ENCODE measurements around the gene NDUFA1. TPM values are rescaled to one million over a fixed set of nuclear protein-coding genes. Genes with fewer than 3 reads are reported as not detected.
"Not testable (repeated sequence)": the region's sequence is repeated elsewhere in the genome, so short reads cannot be mapped to it uniquely, and the experiment has no call there.

The NDUFA1 gene
- total RNA-seq, result 100 to 1,000 TPM; 105 to 107 TPM

DNA sequence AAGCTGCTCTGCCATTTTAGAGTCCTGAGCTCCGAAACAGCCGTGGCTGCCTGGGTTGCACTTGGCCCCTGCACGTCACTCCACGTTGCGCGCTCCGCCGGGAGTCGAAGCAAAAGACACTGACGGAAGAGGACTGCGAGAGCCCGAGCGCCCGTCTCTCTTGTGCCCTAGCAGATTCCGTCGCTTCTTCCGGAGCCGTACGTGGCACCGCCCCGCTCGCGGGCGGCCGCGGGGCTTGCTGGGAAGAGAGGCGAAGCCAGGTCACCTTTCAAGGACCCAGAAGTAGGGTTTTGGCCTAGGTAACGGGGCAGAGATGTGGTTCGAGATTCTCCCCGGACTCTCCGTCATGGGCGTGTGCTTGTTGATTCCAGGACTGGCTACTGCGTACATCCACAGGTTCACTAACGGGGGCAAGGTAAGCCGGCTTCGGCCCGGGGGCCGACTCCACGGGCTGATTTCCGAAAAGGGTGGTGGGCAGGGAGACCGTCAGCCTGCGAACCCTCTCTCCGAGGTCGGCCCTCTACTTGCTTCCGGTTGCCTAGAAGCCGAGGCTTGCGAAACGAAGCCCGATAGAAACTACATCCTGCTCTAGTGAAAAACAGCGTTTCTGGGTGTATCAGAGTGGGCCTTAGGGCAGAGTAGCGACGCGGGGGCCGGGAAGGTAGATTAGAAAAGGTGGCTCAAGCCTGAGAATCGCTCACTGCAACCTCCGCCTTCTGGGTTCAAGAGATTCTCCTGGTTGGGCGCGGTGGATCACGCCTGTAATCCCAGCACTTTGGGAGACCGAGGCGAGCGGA, at the start of gene NDUFA1, which contains the start of gene RNF113A:
Gene NDUFA1, plus strand, starts transcription at position 234 of the 797 bp plus-strand sequence. Its CDS starts 80 bp downstream, at position 314.
Gene RNF113A, minus strand, starts transcription at position 135 of the 797 bp plus-strand sequence. Its CDS starts 120 bp downstream, at position 15.
- H3K27ac Mint-ChIP-seq, result peak within 1 kb of the TSS; percentile 98
- peak within 1 kb of the TSS; percentile 97 for H3K4me3 Mint-ChIP-seq
- peaks cover 13% of the 10 kb centered on the region for H3K4me1 Mint-ChIP-seq (ENCODE audit: low read depth)
- CTCF ChIA-PET, result interaction anchor here (1.0 kb wide), 1 partner anchor 87 kb away, joined by 3 read pairs; no protein-coding TSS in a partner anchor
- DNase-seq, result peak; percentile 86
- intact Hi-C loops (cut with micrococcal nuclease), result loop anchor here (1.0 to 10.0 kb wide), 12 partner anchors 9 to 691 kb away; partner anchors contain the start of genes CUL4B, NKAP, NKRF and PGRMC1
- H3K36me3 Mint-ChIP-seq (ENCODE audit: low read depth), result peaks cover 9% of the 10 kb centered on the region
- H3K9me3 Mint-ChIP-seq, result no peaks in the 10 kb centered on the region
- no peaks in the 10 kb centered on the region for H3K27me3 Mint-ChIP-seq (ENCODE audit: low read depth)

DNA sequence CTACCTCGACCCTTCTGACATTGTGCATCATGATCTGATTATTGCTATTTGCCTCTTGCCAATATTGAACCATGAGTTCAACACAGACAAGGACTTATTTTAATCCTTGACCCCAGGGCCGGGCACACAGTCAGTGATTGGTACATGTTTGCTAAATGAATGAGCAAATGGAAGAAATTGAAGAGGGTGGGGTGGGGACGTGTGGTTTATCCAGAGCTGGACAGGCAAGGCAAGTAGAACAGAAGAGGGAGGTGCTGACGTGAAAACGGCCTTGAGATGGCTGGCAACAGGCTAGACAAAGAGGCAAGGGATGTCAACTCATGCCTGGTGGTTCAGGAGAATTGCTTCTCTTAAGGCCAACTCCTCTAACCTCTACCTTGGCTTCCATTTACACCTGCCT, 47.4 kb upstream of the NDUFA1 start:
- H3K4me1 Mint-ChIP-seq (ENCODE audit: low read depth), result peaks cover 18% of the 10 kb centered on the region
- CTCF ChIA-PET; intact Hi-C loops (cut with micrococcal nuclease); H3K27ac Mint-ChIP-seq; DNase-seq; H3K9me3 Mint-ChIP-seq; H3K27me3 Mint-ChIP-seq (ENCODE audit: low read depth); H3K4me3 Mint-ChIP-seq; H3K36me3 Mint-ChIP-seq (ENCODE audit: low read depth): not testable (repeated sequence)

DNA sequence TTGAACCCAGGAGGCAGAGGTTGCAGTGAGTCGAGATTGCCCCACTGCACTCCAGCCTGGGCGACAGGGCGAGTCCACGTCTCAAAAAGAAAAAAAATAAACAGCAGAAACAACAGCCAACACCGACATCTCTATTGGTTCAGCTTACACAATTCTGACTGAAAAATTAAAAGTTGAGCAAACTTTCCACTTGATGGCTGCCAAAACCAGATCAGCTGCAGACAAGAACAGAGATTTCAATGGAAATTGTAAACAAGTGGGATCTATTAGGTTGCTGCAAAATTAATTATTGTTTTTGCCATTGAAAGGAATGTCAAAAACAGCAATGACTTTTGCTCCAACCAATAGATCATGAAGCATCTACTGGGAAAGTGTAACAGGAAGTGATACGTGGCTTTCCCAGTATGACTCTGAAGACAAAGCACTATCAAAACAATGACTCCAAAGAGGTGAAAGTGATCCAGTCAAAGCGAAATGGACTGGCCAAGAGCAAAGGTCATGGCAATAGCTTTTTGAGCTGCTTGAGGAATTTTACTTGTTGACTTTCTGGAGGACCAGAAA, 45.2 kb upstream of the NDUFA1 start:
- intact Hi-C loops (cut with micrococcal nuclease), result loop anchor here (1.0 to 2.0 kb wide), 2 partner anchors 26 to 35 kb away; partner anchors contain the start of genes RPL39 and UPF3B
- DNase-seq, result peak; percentile 38
- H3K4me1 Mint-ChIP-seq (ENCODE audit: low read depth), result peaks cover 18% of the 10 kb centered on the region
- H3K27ac Mint-ChIP-seq, result peak overlapping the region; percentile 30
- CTCF ChIA-PET, result no interaction called here
- no peaks in the 10 kb centered on the region for H3K27me3 Mint-ChIP-seq (ENCODE audit: low read depth)
- peaks cover 10% of the 10 kb centered on the region for H3K36me3 Mint-ChIP-seq (ENCODE audit: low read depth)
- no peak overlapping the region for H3K4me3 Mint-ChIP-seq
- no peaks in the 10 kb centered on the region for H3K9me3 Mint-ChIP-seq

DNA sequence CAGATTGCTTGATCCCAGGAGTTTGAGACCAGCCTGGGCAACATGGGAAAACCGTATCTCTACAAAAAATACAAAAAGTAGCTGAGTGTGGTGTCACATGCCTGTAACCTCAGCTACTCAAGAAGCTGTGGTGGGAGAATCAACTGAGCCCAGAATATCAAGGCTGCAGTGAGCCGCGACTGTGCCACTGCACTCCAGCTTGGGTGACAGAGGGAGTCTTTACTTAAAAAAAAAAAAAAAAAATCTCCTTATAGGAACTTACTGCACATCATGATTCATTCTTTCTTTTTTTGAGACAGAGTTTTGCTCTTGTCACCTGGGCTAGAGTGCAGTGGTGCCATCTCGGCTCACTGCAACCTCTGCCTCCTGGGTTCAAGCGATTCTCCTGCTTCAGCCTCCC, 43.2 kb upstream of the NDUFA1 start:
- H3K4me3 Mint-ChIP-seq, result no peak overlapping the region
- no peaks in the 10 kb centered on the region for H3K9me3 Mint-ChIP-seq
- no peak overlapping the region for H3K27ac Mint-ChIP-seq
- no peak for DNase-seq
- no peaks in the 10 kb centered on the region for H3K27me3 Mint-ChIP-seq (ENCODE audit: low read depth)
- peaks cover 13% of the 10 kb centered on the region for H3K36me3 Mint-ChIP-seq (ENCODE audit: low read depth)
- H3K4me1 Mint-ChIP-seq (ENCODE audit: low read depth), result peaks cover 11% of the 10 kb centered on the region
- CTCF ChIA-PET, result no interaction called here
- intact Hi-C loops (cut with micrococcal nuclease), result no loop called here

DNA sequence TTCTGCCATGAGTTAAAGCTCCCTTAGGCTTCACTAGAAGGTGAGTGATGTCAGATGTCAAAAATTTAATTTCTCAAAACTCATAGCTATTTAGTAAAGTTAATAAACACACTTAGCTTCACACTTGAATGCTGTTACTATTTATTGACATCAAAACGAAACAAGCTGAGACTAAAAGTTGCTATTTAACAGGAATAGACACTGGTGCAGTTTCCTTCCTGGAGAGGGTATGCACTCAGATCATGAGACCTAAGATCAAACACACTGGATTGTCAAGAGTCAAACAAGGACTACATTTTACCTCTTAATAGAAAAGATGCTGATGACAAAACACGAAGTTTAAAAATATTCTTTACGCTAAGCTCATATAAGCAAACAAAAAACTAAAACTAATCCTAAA, 37.7 kb upstream of the NDUFA1 start:
- Mint-ChIP-seq H3K27ac (no peak overlapping the region), H3K4me1 (ENCODE audit: low read depth) (no peaks in the 10 kb centered on the region), H3K4me3 (no peak overlapping the region), H3K27me3 (ENCODE audit: low read depth) (no peaks in the 10 kb centered on the region), H3K9me3 (no peaks in the 10 kb centered on the region), H3K36me3 (ENCODE audit: low read depth) (peaks cover 31% of the 10 kb centered on the region)
- CTCF ChIA-PET, result interaction anchor here (1.3 kb wide), 1 partner anchor 12 kb away, joined by 3 read pairs; no protein-coding TSS in a partner anchor
- DNase-seq, result no peak
- intact Hi-C loops (cut with micrococcal nuclease), result no loop called here

DNA sequence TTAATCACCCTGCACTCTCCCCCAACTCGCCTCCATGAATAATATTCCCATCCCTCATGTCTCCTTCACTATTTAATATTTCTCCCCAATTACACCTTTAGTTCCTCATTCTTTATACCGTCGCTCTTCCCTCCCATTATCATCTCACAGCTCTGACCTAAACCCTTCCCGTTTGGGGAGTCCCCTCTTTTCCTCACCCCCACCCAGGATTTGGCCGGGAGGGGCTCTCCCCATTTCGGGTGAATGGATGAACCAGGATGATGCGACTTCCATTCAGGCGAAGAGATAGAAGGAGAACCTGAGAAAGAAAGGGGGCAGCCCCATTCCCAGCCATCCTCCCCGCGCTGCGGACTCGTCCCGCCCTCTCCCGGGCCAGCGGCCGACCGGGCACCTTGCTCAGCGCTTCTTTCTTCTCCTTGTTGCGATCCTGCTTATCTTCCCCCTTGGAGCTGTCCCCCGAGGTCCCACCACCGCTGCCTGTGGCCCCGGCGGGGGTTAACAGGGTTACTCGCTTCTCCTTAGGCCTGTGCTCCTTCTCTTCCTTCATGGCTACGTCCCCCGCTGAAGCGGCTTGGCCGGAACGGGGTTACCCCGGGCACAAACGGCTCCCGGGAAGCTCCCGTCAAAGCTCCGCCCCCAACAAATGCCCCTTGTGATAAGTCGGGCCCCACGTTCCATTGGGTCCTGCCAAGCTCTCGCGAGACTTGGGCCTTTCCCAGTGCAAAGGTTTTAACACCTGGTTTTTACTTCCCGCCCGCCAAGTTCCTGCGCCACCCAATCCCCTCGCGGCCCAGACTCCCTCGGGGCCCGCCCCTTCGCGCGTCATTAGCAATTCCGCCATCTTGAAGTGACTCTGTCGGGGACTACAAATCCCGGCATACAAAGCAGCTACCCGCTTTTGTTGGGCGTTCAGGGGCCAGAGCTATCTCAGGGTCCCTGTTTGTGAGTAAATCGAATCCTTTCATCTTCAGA, 19.0 kb upstream of the NDUFA1 start, which contains the start of gene UPF3B:
Gene UPF3B, minus strand, starts transcription at position 582 of the 972 bp plus-strand sequence. Its CDS starts 35 bp downstream, at position 547.
- DNase-seq, result peak; percentile 97
- peak within 1 kb of the TSS; percentile 98 for H3K4me3 Mint-ChIP-seq
- peaks cover 11% of the 10 kb centered on the region for H3K36me3 Mint-ChIP-seq (ENCODE audit: low read depth)
- peak within 1 kb of the TSS; percentile 97 for H3K27ac Mint-ChIP-seq
- peaks cover 8% of the 10 kb centered on the region for H3K4me1 Mint-ChIP-seq (ENCODE audit: low read depth)
- intact Hi-C loops (cut with micrococcal nuclease), result loop anchor here (1.0 to 5.0 kb wide), 10 partner anchors 19 to 383 kb away; partner anchors contain the start of genes NDUFA1, NKAP, NKRF and RNF113A
- no peaks in the 10 kb centered on the region for H3K27me3 Mint-ChIP-seq (ENCODE audit: low read depth)
- H3K9me3 Mint-ChIP-seq, result no peaks in the 10 kb centered on the region
- CTCF ChIA-PET, result interaction anchor here (0.6 to 1.6 kb wide), 4 partner anchors 17 to 64 kb away, joined by 3 to 4 read pairs (median 4); partner anchors contain the start of gene RPL39

DNA sequence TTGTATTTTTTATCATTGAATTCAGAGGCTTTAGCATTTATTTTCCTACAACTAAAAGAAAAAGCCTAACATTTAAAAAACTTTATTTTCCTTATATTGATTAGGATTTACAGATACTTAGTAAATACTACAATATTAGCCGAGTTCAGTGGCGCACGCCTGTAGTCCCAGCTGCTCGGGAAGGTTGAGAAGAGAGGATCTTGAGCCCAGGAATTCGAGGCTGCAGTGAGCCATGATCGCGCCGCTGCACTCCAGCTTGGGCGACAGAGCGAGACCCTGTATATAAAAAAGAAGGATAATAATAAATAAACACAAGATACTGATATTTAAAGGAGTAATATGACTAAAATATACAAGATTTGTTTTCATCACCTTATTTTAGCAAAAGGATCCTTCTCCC, 18.2 kb upstream of the NDUFA1 start:
- no peak for DNase-seq
- H3K36me3 Mint-ChIP-seq (ENCODE audit: low read depth), result peaks cover 8% of the 10 kb centered on the region
- peak overlapping the region; percentile 98 for H3K4me3 Mint-ChIP-seq
- intact Hi-C loops (cut with micrococcal nuclease), result loop anchor here (1.0 to 5.0 kb wide), 9 partner anchors 18 to 384 kb away; partner anchors contain the start of genes NDUFA1, NKAP, NKRF and RNF113A
- H3K27me3 Mint-ChIP-seq (ENCODE audit: low read depth), result no peaks in the 10 kb centered on the region
- CTCF ChIA-PET, result interaction anchor here (0.6 to 1.6 kb wide), 3 partner anchors 17 to 64 kb away, joined by 3 to 4 read pairs (median 4); partner anchors contain the start of gene RPL39
- H3K9me3 Mint-ChIP-seq, result no peaks in the 10 kb centered on the region
- no peak overlapping the region for H3K27ac Mint-ChIP-seq
- H3K4me1 Mint-ChIP-seq (ENCODE audit: low read depth), result peaks cover 8% of the 10 kb centered on the region

DNA sequence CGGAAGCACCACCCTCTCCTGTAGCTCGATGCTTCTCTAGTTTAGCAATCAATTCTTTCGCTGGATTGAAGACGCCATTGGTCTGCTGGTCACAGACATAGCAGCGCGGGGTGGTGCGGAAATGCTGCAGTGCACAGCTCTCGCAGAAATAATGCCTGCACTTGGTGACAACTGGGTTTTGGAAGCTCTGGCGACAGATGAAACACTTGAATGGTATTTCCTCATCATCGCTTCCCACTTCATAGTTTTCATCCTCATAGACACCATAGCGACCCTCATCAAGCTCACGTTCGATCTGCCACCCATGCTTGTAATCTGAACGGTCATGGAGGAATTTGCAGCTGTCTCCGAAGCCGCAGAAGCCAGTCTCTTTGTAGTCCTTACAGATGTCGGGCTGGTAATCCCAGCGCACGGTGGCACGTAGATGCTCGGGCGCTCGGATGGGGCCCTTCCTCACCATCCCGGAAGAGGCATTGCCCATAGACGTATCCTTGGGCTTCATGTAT, 953 bp upstream of the NDUFA1 start:
- Mint-ChIP-seq H3K4me3 (peak overlapping the region; percentile 97), H3K27ac (peak overlapping the region; percentile 98), H3K36me3 (ENCODE audit: low read depth) (peaks cover 8% of the 10 kb centered on the region), H3K27me3 (ENCODE audit: low read depth) (no peaks in the 10 kb centered on the region), H3K9me3 (no peaks in the 10 kb centered on the region), H3K4me1 (ENCODE audit: low read depth) (peaks cover 10% of the 10 kb centered on the region)
- CTCF ChIA-PET, result interaction anchor here (1.0 to 1.2 kb wide), 5 partner anchors 12 to 85 kb away, joined by 3 to 4 read pairs (median 3); partner anchors contain the start of genes RPL39 and UPF3B
- peak; percentile 51 for DNase-seq
- intact Hi-C loops (cut with micrococcal nuclease), result loop anchor here (1.0 to 10.0 kb wide), 12 partner anchors 10 to 692 kb away; partner anchors contain the start of genes CUL4B, NKAP, NKRF and PGRMC1

DNA sequence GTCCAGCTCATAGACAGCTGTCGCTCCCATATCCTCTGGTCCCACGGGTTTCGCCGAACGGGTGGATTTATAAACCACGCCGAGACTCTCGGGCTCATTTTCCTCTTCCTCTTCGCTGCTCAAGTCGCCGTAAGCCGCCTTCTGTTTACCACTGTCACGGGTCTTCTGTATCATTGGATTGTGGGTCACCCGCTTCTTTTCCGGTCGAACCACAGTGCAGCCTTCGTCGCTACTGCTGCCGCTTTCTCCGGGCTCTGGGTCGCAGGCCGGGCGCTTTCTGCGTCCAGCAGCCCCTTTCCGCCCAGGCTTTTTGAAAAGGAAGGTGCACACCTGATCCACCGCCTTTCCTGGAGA, 410 bp upstream of the NDUFA1 start:
- CTCF ChIA-PET, result interaction anchor here (1.0 to 1.2 kb wide), 4 partner anchors 11 to 86 kb away, joined by 3 to 4 read pairs (median 3); partner anchors contain the start of gene RPL39
- peak overlapping the region; percentile 98 for H3K27ac Mint-ChIP-seq
- H3K4me3 Mint-ChIP-seq, result peak overlapping the region; percentile 97
- no peaks in the 10 kb centered on the region for H3K27me3 Mint-ChIP-seq (ENCODE audit: low read depth)
- DNase-seq, result no peak
- H3K36me3 Mint-ChIP-seq (ENCODE audit: low read depth), result peaks cover 9% of the 10 kb centered on the region
- no peaks in the 10 kb centered on the region for H3K9me3 Mint-ChIP-seq
- H3K4me1 Mint-ChIP-seq (ENCODE audit: low read depth), result peaks cover 13% of the 10 kb centered on the region
- intact Hi-C loops (cut with micrococcal nuclease), result loop anchor here (1.0 to 10.0 kb wide), 12 partner anchors 9 to 691 kb away; partner anchors contain the start of genes CUL4B, NKAP, NKRF and PGRMC1

DNA sequence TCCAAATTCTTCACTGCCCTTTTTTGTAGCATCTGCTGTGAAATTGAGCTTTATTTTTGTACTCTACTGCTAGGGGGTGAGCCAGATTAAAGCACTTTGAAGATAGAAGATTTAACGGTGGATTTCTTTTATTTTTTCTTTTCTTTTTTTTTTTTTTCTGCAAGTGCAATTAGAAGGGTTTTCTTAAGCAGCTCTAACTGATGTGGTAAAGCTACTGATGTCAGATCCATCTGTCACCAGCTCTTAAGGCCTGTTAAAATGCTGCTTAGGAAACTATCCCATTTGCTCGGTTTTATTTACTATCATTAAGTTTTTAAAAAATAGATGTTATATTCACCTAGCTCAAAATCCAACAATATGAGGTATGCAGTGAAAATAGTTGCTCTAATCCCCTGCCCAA, 7.1 kb downstream of the NDUFA1 start:
- Mint-ChIP-seq H3K27ac (no peak overlapping the region), H3K4me1 (ENCODE audit: low read depth) (peaks cover 16% of the 10 kb centered on the region)

DNA sequence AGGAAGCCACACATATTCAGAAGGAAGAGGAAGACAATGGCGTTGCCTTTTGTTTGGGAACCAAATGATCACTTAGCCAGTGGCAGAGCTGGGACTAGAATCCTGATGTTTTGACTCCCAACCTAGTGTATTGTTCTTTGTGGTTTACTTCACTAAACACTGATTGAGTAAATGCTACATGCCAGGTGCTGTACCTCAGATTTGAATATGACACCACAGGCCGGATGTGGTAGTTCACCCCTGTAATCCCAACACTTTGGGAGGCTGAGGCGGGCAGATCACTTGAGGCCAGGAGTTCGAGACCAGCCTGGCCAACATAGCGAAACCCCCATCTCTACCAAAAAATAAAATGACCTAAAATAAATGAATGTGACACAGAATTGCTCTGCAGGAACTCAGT, 8.4 kb downstream of the NDUFA1 start:
- peaks cover 15% of the 10 kb centered on the region for H3K4me1 Mint-ChIP-seq (ENCODE audit: low read depth)
- CTCF ChIA-PET, result interaction anchor here (0.6 to 0.9 kb wide), 3 partner anchors 12 to 151 kb away, joined by 3 to 4 read pairs (median 4); no protein-coding TSS in a partner anchor
- no peak overlapping the region for H3K27ac Mint-ChIP-seq
- no peak overlapping the region for H3K4me3 Mint-ChIP-seq
- H3K9me3 Mint-ChIP-seq, result no peaks in the 10 kb centered on the region
- DNase-seq, result peak; percentile 39
- peaks cover 3% of the 10 kb centered on the region for H3K36me3 Mint-ChIP-seq (ENCODE audit: low read depth)
- H3K27me3 Mint-ChIP-seq (ENCODE audit: low read depth), result no peaks in the 10 kb centered on the region
- intact Hi-C loops (cut with micrococcal nuclease), result loop anchor here (1.0 kb wide), 2 partner anchors 9 to 89 kb away; partner anchors contain the start of genes NDUFA1, RNF113A and RPL39

More for the DNA sequence above, 7.1 kb downstream of the NDUFA1 start:
- peaks cover 3% of the 10 kb centered on the region for H3K36me3 Mint-ChIP-seq (ENCODE audit: low read depth)
- H3K4me3 Mint-ChIP-seq, result no peak overlapping the region
- no peaks in the 10 kb centered on the region for H3K9me3 Mint-ChIP-seq
- no peaks in the 10 kb centered on the region for H3K27me3 Mint-ChIP-seq (ENCODE audit: low read depth)
- CTCF ChIA-PET, result interaction anchor here (0.6 to 1.8 kb wide), 3 partner anchors 8 to 93 kb away, joined by 3 to 12 read pairs (median 3); no protein-coding TSS in a partner anchor
- no peak for DNase-seq
- intact Hi-C loops (cut with micrococcal nuclease), result loop anchor here (10.0 kb wide), 2 partner anchors 274 to 644 kb away; partner anchors contain the start of genes NKRF and PGRMC1
